CD4-positive, alpha-beta T cell treated with Interleukin-6 at 100 ng/mL for 8 hours (primary cell): Measurements from ENCODE around the gene NCMAP.
"Not testable (repeated sequence)": the region's sequence is repeated elsewhere in the genome, so short reads cannot be mapped to it uniquely, and the experiment has no call there.

Experiments used
- DNase-seq: peaks from one replicate; pipeline ENCODE4 v3.0.0-alpha.2; 2020; ENCODE audit warnings: mixed read lengths, low spot score

Gene NCMAP

DNA sequence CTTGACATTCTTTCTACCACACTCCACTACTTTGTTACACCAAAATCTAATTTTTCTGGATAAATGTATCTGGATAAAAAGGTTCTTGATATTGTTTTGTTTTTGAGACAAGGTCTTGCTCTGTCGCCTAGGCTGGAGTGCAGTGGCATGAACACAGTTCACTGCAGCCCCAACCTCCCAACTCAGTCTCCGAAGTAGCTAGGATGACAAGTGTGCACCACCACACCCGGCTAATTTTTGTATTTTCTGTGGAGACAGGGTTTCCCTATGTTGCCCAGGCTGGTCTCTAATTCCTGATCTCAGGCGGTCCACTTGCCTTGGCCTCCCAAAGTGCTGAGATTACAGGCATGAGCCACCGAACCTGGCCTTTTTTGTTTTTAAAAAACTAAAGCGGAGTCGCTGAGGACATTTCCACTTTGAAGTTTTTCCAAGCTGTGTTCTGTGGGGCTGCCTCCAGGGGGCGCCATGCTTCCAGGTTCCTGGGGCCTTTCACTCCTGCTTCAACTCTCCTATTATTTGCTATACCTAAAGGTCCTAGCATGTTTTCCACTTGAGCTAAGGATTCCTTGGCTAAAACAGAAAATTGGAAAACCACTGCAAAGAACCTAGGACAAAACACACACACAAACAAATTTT is 14.1 kb upstream of the NCMAP start:
- no peak for DNase-seq

DNA sequence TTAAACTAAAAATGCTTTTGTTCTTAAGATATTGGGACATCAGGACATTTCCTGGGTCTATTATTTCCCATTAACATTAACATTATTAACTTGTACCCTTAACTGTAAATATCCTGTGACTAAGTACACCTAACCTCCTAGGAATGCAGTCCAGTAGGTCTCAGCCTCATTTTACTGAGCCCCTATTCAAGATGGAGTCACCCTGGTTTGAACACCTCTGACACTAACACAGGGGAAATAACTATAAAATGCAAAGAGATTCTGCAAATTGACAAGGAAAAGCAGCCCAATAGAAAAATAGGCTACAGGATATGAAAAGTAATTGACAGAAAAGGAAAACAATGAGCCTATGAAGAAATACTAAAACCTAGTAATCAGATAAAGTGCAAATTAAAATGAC is 11.6 kb upstream of the NCMAP start:
- no peak for DNase-seq

DNA sequence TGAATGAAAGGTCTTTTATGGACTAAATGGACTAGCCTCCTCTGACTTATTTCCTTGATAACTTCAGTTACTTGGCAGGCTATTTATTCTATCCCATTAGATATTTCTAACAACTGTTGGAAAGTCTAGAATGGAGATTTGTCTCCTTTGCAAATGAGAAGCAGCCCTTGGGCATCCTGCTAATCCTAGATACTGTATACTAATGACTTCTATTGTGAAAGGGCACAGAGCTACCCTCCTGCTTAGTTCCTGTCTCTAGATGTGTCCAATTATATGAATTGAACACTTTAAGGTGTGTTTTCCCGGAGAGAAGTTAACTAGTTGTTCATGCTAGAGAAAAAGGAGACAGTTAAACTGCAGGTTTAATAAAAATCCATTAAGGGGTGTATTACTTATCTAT is 10.2 kb upstream of the NCMAP start:
- DNase-seq, result no peak

DNA sequence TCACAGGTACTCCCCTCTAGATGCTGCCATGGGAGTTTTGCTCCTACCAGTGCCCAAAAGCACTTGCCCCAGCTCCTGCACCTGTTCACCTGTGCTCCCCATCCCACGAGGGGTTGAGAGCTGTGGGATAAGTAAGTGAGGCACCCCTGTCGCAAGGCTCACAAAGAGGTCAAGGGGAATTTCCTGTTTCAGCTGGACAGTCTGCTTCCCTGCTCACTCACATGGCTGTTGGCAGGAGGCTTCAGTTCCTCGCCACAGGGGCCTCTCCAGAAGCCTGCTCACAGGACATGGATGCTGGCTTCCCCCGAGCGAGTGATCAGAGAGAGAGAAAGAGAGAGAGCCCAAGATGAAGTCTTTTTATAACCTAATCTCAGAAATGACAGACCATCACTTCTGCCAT is 8.7 kb upstream of the NCMAP start:
- no peak for DNase-seq

DNA sequence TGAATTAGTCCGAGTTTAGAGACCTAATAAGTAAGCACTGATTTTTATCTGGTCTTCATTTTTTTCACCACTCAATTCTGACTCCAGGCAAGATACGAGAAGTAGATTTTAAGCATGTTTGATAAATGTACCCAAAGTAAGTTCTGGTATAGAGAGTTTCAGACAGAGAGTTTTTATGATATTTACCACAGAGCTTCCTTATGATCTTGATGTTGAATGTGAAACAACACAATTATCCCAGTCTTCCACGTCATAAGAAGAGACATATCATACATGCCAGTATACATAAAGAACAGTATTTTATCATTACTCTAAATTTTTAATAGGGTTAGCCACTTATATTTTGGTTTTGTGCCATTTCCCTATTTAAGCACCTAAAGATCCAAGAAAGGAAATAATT is 7.8 kb upstream of the NCMAP start:
- DNase-seq, result no peak

DNA sequence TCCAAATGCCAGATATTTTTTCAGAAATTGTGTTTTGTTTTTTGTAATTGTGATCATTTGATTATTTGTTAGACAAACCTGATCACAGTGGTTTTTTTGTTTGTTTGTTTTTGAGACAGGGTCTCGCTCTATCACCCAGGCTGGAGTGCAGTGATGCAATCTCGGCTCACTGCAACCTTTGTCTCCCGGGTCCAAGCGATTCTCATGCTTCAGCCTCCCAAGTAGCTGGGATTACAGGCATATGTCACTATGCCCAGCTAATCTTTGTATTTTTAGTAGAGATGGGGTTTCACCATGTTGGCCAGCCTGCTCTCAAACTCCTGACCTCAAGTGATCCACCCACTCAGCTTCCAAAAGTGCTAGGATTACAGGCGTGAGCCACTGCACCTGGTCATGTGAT is 6.7 kb upstream of the NCMAP start:
- DNase-seq, result not testable (repeated sequence)

DNA sequence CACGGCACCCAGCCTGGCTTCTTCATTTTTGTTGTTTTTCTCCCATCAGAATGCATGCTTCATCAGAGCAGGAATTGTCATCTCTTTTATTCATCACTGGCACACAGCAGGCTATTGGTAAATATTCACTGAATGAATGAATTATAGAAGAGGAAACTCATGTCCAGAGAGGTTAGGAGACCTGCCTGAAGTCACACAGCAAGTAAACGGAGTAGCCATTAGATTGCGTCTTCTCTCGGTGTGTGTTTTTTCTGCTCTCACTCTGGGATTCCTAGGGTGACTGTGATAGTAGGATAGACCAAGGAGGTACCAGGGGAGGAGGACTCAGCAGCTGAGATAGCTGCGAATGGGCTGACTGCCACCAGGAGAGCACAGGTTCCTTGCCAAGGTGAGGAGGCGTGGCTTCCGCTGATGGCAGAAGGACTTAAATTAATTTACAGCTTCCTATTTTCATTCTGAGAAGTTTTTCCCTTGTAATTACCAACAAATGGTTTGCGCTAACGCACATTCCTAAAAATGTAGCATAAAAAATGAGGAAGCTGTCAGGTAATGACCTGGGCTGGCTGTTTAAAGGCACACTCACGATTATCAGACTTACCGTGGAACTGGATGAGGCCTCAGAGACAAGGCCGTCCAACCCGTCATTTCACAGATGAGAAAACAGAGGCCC is 4.5 kb upstream of the NCMAP start:
- no peak for DNase-seq

DNA sequence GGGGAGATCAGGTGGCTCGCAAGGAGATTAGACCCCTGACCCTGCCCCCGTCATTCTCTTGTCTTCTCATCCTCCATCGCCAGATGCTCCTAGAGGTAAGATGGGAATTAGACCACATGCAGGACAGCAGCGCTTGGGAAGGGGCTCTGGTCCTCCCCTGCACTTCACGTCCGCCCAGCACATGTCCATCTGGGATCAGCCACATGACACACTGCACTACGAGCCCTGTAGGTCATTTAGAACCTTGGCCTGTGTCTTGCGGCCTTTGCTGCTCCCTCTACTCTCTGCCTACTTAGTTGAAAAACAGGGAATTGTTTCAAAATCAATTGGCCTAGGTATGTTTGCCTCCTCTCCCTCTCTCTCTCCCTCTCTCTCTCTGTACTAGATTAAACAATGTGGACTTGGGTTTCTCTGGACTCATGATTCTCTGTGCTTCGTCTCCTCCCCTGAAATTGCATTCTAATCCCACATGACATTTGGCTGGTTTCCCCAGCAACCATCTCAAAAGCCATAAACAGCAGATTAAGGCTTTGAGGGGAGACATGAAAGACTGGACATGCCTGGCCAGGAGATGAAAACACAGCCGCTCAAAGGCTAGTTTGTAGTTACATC is 3.8 kb upstream of the NCMAP start:
- DNase-seq, result no peak

DNA sequence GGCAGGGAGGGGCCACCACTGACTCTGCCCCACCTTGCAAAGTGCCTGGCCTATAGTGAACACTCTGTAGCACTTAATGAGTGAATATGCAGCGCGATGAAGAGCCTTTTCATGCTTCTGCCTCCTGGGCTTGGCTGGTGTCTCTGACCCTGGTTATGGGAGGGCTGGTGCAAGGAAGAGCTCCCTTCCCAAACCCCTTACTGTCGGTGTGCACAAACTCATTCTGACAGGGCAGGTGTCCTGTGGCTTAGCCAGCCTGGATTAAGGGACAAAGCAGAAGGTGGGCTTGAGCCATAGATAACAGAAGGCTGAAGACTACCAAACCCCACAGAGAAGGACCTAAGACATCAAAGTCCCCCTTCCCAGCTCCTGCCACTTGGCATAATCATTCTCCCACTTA is 2.0 kb upstream of the NCMAP start:
- DNase-seq, result no peak

DNA sequence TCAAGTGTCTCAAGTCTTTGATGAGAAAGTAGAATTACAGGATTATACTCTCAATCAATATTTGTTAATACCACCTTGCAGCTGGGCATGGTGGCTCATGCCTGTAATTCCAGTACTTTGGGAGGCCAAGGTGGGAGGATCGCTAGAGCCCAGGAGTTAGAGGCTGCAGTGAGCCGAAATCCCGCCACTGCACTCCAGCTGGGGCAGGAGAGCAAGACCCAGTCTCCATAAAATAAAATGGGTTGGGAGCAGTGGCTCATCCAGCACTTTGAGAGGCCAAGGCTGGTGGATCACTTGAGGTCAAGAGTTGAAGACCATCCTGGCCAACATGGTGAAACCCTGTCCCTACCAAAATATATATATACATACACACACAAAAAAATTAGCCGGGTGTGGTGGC is 1.2 kb upstream of the NCMAP start:
- no peak for DNase-seq

DNA sequence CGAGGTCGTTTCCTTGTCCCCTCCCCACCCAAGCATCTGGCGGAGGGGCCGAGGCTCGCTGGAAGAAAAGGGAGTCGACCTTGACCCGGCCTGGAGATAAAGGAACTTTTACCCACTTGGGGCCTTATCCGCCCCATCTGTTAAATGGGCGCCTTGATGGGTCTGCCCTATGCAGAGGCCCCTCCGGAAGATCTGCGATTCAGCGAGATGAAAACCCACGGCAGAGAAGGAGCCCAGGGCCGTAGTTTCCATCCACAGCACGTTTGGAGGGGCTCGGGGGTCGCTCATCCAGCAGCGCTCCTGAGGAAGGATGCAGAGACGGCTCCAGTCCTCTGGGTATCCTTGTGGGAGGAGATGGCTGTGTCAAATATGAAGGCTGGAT is 518 bp downstream of the NCMAP start:
- no peak for DNase-seq

DNA sequence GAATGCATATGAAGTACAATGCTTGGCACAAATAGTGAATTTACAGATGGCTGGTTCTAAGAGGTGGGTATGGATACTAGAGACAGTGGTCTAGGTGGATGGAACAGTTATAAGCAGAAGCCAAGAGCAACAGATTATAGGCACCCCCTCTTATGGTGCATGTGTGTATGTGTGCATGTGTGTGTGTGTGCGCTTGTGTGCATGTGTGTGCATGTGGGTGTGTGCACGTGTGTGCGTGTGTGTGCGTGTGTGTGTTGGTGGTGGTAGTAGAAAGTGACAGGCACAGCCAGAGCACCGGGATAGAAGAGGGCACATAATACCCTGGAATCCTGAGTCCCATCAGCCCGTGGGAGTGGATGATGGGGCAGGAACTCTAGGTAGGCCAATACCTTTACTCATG is 1.3 kb downstream of the NCMAP start:
- no peak for DNase-seq

DNA sequence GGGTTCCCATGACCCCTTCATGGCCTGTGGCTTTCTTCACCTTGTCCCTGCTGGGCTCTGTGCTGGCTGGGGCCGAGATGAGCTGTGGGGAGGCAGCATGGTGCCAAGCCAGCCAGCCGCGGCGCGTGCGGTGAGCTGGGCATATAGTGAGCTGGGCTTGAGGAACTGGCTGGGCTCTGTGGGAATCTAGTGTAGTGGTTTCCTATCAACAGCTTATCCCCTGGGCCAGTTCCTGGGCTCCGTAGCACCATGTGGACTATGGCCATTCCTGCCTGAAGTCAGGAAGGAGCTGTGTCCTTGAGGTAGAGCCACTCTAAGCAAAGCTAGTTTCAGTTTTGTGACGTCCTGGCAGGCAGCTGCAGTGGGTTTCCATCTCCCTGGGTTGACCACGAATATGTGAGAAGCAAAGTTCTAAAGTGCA is 1.8 kb downstream of the NCMAP start:
- DNase-seq, result no peak

DNA sequence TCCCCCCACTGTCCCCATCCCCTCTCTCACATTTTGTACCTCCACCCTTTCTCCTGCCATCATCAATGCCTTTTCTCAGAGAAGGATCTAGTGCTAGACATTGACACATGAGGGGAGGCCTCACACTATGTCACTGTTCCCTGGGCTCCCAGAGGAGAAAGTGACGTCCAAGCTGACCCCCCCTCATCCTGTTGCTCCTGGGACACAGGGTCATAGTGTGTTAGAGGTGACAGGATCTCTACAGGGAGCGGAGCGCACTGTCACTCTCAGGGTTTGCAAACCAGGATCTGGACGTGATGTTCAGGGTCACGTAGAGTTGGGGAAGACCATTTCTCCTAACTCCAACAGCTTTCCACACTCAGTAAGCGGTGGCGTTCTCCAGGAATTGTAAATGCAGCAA is 2.6 kb downstream of the NCMAP start:
- DNase-seq, result no peak

DNA sequence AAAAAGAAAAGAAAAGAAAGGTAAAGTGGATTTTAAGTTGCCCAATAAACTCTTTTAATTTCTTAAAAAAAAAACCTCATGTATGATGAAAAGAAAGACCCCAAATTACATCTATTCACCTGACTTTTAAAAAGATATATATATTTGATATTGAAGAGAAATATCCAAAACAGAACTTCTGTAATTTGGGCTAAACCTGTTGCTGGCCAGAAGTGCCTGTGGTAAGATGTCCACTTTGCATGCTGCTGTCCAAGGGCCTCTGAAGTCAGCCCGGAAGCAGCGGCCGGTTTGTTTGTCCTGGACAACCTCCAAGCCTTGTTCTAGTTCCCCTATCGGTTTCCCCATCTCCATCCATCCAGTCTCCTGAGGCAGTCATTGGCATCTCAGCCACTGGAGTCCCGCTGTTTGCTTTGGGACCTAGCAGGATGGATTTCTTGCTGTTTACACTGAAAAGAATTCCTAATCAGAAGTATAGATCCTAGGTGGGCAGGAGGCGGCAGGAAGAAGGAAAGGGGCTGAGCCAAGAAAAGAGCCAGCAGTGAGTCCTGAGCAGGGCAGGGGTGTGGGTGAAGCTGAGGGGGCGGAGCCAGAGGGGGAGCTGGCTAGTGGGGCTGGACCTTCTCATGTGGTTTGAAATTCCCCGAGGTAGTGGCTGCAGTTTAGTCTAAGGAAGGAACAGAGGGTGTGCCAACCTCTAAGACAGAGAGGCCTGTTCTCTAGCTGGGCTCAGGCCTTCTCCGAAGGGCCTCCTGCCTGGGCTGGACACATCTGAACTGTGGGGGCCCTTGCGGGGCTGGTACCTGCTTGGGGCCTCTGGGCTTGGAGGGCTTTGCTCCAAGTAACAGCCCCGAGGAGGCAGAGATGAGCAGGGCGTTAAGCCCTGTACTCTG is 3.3 kb downstream of the NCMAP start:
- no peak for DNase-seq

DNA sequence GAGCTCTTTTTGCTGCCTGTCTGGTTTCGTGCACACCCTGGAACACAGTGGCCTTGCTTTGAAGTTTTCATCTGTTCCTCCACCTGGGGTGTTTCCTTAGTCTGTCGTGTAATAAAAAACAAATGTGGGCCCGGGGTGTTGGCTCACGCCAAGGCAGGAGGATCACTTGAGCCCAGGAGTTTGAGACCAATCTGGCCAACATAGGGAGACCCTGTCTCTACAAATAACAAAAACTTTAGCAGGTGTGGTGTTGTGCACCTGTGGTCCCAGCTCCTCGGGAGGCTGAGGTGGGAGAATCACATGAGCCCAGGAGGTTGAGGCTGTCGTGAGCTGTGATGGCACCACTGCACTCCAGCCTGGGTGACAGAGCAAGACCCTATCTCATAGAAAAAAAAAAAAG is 4.5 kb downstream of the NCMAP start:
- DNase-seq, result no peak

DNA sequence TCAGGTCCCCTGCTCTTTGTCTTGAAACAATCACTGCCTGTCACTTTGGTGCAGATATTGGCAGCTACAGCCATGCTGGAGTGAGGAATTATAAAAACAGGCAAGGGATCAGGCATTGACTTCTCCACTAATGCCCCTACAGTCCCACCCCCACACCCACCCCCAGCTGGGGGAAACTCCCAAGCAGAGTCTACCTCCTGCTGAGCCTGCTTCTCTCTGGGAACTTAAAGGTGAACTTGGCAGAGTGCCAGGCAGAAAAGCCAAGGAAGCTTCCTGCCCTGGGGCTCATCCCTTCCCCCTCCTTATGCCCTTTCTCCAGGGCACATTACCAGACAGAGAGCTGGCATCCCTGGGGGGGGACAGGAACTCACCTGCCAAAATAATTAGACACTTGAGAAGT is 6.7 kb downstream of the NCMAP start:
- no peak for DNase-seq

DNA sequence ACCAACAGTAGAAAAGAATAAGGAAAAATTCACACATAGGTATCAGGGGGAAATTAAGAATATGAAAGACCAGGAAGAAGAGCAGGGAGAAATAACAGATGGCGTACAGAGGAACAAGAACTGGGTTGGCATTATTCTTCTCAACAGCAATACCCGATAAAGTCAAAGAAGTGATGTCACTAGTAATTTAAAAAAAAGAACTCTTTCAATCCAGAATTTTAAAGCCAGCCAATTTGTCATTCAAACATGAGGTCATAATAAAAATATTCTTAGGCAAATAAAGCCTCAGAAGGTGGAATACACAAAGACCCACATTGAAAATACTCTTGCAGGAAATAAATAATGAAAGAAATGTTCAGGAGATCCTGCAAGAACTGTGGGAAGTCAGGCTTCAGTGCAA is 8.8 kb downstream of the NCMAP start:
- DNase-seq, result no peak

DNA sequence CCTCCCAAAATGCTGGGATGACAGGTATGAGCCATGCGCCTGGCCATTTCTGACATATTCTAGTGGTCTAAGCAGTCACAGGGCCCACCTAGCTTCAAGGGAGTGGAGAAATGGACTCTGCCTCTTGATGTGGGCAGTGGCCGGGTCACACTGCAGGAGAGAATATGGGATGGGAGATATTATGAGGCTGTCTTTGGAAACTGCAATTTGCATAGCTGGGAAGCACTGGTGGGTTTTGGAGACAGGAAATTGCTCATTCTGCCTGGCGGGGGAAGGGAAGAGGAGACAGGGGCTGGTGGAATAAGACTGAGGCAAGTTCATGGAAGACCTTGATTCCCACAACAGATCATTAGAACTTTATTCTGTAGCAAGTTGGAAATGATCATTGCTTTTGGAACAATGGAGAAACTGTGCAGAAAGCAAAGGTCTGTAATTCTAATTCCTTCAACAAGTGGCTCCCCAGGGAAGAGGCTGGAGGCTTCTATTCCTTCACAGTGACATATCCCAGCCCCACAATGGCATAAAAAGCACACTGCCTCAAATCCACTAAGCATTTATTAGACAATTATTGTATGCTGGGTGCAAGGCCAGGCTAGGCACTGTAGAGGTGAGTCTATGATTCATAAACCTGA is 10.5 kb downstream of the NCMAP start:
- no peak for DNase-seq

DNA sequence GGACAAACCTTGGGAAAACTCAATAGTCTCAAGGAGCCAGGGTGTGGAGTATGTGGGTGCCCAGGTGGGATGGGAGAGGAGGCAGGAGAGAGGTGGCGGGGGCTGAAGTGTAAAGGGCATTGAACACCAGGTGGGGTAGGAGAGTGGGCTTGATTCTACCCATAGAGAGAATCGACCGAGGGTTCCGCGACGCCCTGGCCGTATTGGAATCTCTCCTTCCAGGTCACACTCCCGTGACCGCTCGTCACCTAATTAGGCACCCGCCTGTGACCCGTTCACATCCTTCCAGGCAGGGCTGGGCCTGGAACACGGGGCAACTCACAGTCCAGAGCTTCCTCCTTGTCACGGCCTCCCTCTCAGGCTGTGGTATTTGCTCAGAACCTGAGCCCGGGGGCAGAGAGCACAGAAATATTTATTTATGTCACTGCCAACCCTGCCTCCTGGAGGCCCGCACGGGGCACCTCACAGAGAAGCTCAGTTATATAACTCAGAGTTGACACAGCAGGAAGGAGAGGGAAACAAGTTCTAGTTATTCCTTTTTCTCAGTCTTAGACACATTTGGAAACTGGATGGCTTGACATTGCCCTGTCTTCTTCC is 12.0 kb downstream of the NCMAP start:
- no peak for DNase-seq

DNA sequence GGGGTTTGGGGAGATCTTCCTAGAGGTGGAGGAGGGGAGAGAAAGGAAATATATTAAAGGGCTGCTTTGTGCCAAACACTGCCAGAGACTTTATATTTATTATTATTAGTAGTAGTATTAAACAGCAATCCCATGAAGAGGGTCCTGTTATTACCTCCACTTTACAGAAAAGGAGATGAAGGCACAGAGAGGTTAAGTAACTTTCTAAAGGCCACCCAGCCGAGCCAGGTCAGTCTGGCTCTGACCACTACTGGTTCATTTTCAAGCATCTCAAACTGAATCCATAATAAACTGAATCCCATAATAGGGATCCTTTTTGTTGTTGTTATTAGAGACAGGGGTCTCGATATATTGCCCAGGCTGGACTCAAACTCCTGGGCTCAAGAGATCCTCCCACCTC is 12.6 kb downstream of the NCMAP start:
- DNase-seq, result no peak
